Tibial nerve (tissue), 4 donors: ENCODE results near the gene DNAJC5. TPM values are rescaled to one million over a fixed set of nuclear protein-coding genes. Genes with fewer than 3 reads are reported as not detected.
"Not testable (repeated sequence)": the region's sequence is repeated elsewhere in the genome, so short reads cannot be mapped to it uniquely, and the experiment has no call there.

Experiments
- DNase-seq, 2 donors: peaks; one replicate each; pipeline ENCODE4 v3.0.0-alpha.2; 2019; ENCODE audit warnings: low spot score in 2 of 2
- H3K27ac ChIP-seq, 4 donors: fragments of 200-600 bp; sonication (generic) in 3 of 4; one replicate each; pipeline ENCODE4 v1.5.1; 2017 to 2019; ENCODE audit warnings: mild to moderate bottlenecking in 1 of 4
- H3K27me3 ChIP-seq, 2 donors: fragments of 200-600 bp; sonication (generic) in 1 of 2; one replicate each; pipeline versions ENCODE4 v1.5.1 to v1.6.0; 2017 to 2019
- H3K36me3 ChIP-seq, 3 donors: fragments of 200-600 bp; sonication (generic); one replicate each; pipeline ENCODE4 v1.5.1; 2018 to 2019
- H3K4me1 ChIP-seq, 4 donors: fragments of 200-600 bp; sonication (generic) in 3 of 4; one replicate each; pipeline ENCODE4 v1.5.1; 2017 to 2019
- H3K4me3 ChIP-seq, 4 donors: fragments of 200-600 bp; sonication (generic) in 3 of 4; one replicate each; pipeline ENCODE4 v1.5.1; 2017 to 2019; ENCODE audit warnings: mild to moderate bottlenecking in 1 of 4, moderate library complexity in 1 of 4
- H3K9me3 ChIP-seq, 4 donors: fragments of 200-600 bp; sonication (generic) in 3 of 4; one replicate each; pipeline ENCODE4 v1.5.1; 2017 to 2019
- CTCF ChIP-seq, 5 experiments: fragments of 200-600 bp in 3 of 5; fragments of 450-650 bp in 2 of 5; sonication (generic) in 3 of 5; IDR thresholded peaks; one replicate each; pipeline ENCODE4 v1.5.1; 2016 to 2019; ENCODE audit warnings: antibody characterized with exemption in 5 of 5, mild to moderate bottlenecking in 3 of 5, moderate library complexity in 2 of 5
- EP300 ChIP-seq, 2 donors: sonication (generic); formaldehyde crosslinking; IDR thresholded peaks; one replicate each; pipeline ENCODE4 v1.6.1; 2017; ENCODE audit warnings: antibody characterized with exemption in 2 of 2, mild to moderate bottlenecking in 1 of 2
- POLR2A ChIP-seq, 2 donors: fragments of 450-650 bp; IDR thresholded peaks; one replicate each; pipeline ENCODE4 v1.6.1; 2017; ENCODE audit warnings: antibody characterized with exemption in 2 of 2, mild to moderate bottlenecking in 2 of 2, moderate library complexity in 2 of 2
- WGBS, 2 donors: methylation state at CpG; one replicate each; pipeline ENCODE4 v1.1.5; 2018; 5-methylcytosine and 5-hydroxymethylcytosine counted together
- total RNA-seq, 4 donors: library from RNA; depleted of rRNA; stranded (reverse); fragments of >200 nt; gene quantifications; one replicate each; pipeline ENCODE4 v1.1.0, GENCODE V29; 2016

The DNAJC5 gene
- total RNA-seq, 4 donors from 2014 or later = 30.6 to 40.2 (median 32.1) TPM

GRCh38 chr20:63868264-63868663, 26.7 kb upstream of the DNAJC5 start:
- DNase-seq = no peak
- TF ChIP-seq CTCF (IDR thresholded peaks at IDR 0.05) (no peak), EP300 (IDR thresholded peaks at IDR 0.05) (no peak), POLR2A (IDR thresholded peaks at IDR 0.05) (no peak)
- Histone ChIP-seq H3K36me3 (peaks cover 2 to 52% (median 15%) of the 10 kb centered on the region in 3 donors), H3K27ac (no peak overlapping the region), H3K4me3 (no peak overlapping the region), H3K27me3 (no peaks in the 10 kb centered on the region), H3K4me1 (peaks cover 0 to 50% (median 18%) of the 10 kb centered on the region in 4 donors), H3K9me3 (no peaks in the 10 kb centered on the region)
- 90 to 91% methylated on average over 5 of the region's 5 CpGs for WGBS, 2 donors

- Histone ChIP-seq H3K36me3 (peaks cover 2 to 99% (median 43%) of the 10 kb centered on the region in 3 donors), H3K27me3 (no peaks in the 10 kb centered on the region), H3K4me1 (peaks cover 0 to 16% (median 0%) of the 10 kb centered on the region in 4 donors), H3K9me3 (no peaks in the 10 kb centered on the region), H3K4me3 (no peak overlapping the region), H3K27ac (peak overlapping the region in 3 of 4 donors; percentile 16 to 77 (median 74))
- whole genome bisulfite sequencing, 2 donors = 86 to 88% methylated on average over 14 of the region's 14 CpGs
- peak in 1 of 2 donors; percentile 57 for DNase-seq
- TF ChIP-seq CTCF (IDR thresholded peaks at IDR 0.05) (no peak), EP300 (IDR thresholded peaks at IDR 0.05) (peak; percentile 90 to 95)
These were observed 21.4 kb upstream of the DNAJC5 start for GRCh38 chr20:63873477-63873971.

GRCh38 chr20:63874241-63874640, 20.7 kb upstream of the DNAJC5 start:
- DNase-seq, H3K4me3 ChIP-seq, H3K9me3 ChIP-seq, H3K27me3 ChIP-seq: not testable (repeated sequence)
- H3K36me3 ChIP-seq = peaks cover 2 to 99% (median 35%) of the 10 kb centered on the region in 3 donors
- H3K4me1 ChIP-seq = peaks cover 0 to 12% (median 0%) of the 10 kb centered on the region in 4 donors
- WGBS, 2 donors = 87 to 93% methylated on average over 7 of the region's 7 CpGs
- peak overlapping the region in 2 of 4 donors; percentile 16 to 77 for H3K27ac ChIP-seq

GRCh38 chr20:63876489-63877036, 18.4 kb upstream of the DNAJC5 start:
- peaks cover 0 to 12% (median 0%) of the 10 kb centered on the region in 4 donors for H3K4me1 ChIP-seq
- no peak overlapping the region for H3K27ac ChIP-seq
- DNase-seq = no peak
- H3K36me3 ChIP-seq = peaks cover under 1 to 91% (median 28%) of the 10 kb centered on the region in 3 donors
- TF ChIP-seq POLR2A (IDR thresholded peaks at IDR 0.05) = no peak
- no peak for TF ChIP-seq CTCF (IDR thresholded peaks at IDR 0.05)
- TF ChIP-seq EP300 (IDR thresholded peaks at IDR 0.05) = no peak
- no peaks in the 10 kb centered on the region for H3K9me3 ChIP-seq
- H3K4me3 ChIP-seq = no peak overlapping the region
- no peaks in the 10 kb centered on the region for H3K27me3 ChIP-seq
- 88 to 90% methylated on average over 19 of the region's 19 CpGs for WGBS, 2 donors

GRCh38 chr20:63877755-63878470, 17.0 kb upstream of the DNAJC5 start:
- DNase-seq = no peak
- no peaks in the 10 kb centered on the region for H3K9me3 ChIP-seq
- TF ChIP-seq EP300 (IDR thresholded peaks at IDR 0.05) (no peak), CTCF (IDR thresholded peaks at IDR 0.05) (no peak), POLR2A (IDR thresholded peaks at IDR 0.05) (no peak)
- 89 to 92% methylated on average over 32 of the region's 32 CpGs for WGBS, 2 donors
- H3K36me3 ChIP-seq = peaks cover 0 to 91% (median 29%) of the 10 kb centered on the region in 3 donors
- peaks cover 0 to 4% (median 0%) of the 10 kb centered on the region in 4 donors for H3K4me1 ChIP-seq
- H3K27ac ChIP-seq = no peak overlapping the region
- no peaks in the 10 kb centered on the region for H3K27me3 ChIP-seq
- no peak overlapping the region for H3K4me3 ChIP-seq
